ENCODE results near the gene ZBED4.
"Not testable (repeated sequence)": the region's sequence is repeated elsewhere in the genome, so short reads cannot be mapped to it uniquely, and the experiment has no call there.

Gene ZBED4

GRCh38 chr22:49847751-49848689 is 5.6 kb upstream of the ZBED4 start:
- H3K4me3 ChIP-seq (ENCODE audit: low read depth, low read length): no peak overlapping the region
- no peaks in the 10 kb centered on the region for H3K9me3 ChIP-seq
- H3K4me1 ChIP-seq: no peaks in the 10 kb centered on the region
- DNase-seq: no peak
- H3K27me3 ChIP-seq: peaks cover 59% of the 10 kb centered on the region
- no peak for TF ChIP-seq CTCF (IDR thresholded peaks at IDR 0.05; ENCODE audit: low read depth, low read length)
- H3K36me3 ChIP-seq: no peaks in the 10 kb centered on the region

GRCh38 chr22:49848690-49849160 is 4.9 kb upstream of the ZBED4 start:
- no peaks in the 10 kb centered on the region for H3K36me3 ChIP-seq
- peaks cover 59% of the 10 kb centered on the region for H3K27me3 ChIP-seq
- no peaks in the 10 kb centered on the region for H3K4me1 ChIP-seq
- H3K4me3 ChIP-seq (ENCODE audit: low read depth, low read length): no peak overlapping the region
- no peak for DNase-seq
- no peaks in the 10 kb centered on the region for H3K9me3 ChIP-seq
- no peak for TF ChIP-seq CTCF (IDR thresholded peaks at IDR 0.05; ENCODE audit: low read depth, low read length)

- H3K27me3 ChIP-seq: peaks cover 59% of the 10 kb centered on the region
- no peak for TF ChIP-seq CTCF (IDR thresholded peaks at IDR 0.05; ENCODE audit: low read depth, low read length)
Measured at GRCh38 chr22:49849161-49850020, 4.3 kb upstream of the ZBED4 start.

GRCh38 chr22:49850021-49850911 is 3.4 kb upstream of the ZBED4 start:
- H3K27me3 ChIP-seq: peaks cover 53% of the 10 kb centered on the region
- no peaks in the 10 kb centered on the region for H3K9me3 ChIP-seq
- H3K4me1 ChIP-seq: no peaks in the 10 kb centered on the region; the same call in 1 of the 2 replicates
- no peak overlapping the region for H3K4me3 ChIP-seq (ENCODE audit: low read depth, low read length)
- no peak for TF ChIP-seq CTCF (IDR thresholded peaks at IDR 0.05; ENCODE audit: low read depth, low read length)
- no peak for DNase-seq
- H3K36me3 ChIP-seq: no peaks in the 10 kb centered on the region; the same call in 1 of the 2 replicates

More at GRCh38 chr22:49849161-49850020, 4.3 kb upstream of the ZBED4 start:
- no peaks in the 10 kb centered on the region for H3K9me3 ChIP-seq
- H3K4me3 ChIP-seq (ENCODE audit: low read depth, low read length): no peak overlapping the region
- H3K36me3 ChIP-seq: no peaks in the 10 kb centered on the region
- H3K4me1 ChIP-seq: no peaks in the 10 kb centered on the region
- DNase-seq: no peak

- Histone ChIP-seq H3K9me3 (no peaks in the 10 kb centered on the region), H3K27me3 (peaks cover 43% of the 10 kb centered on the region), H3K4me3 (ENCODE audit: low read depth, low read length) (no peak overlapping the region), H3K4me1 (no peaks in the 10 kb centered on the region; the same call in 1 of the 2 replicates), H3K36me3 (no peaks in the 10 kb centered on the region; the same call in 1 of the 2 replicates)
- no peak for DNase-seq
- TF ChIP-seq CTCF (IDR thresholded peaks at IDR 0.05; ENCODE audit: low read depth, low read length): no peak
Measured at GRCh38 chr22:49850959-49851802, 2.5 kb upstream of the ZBED4 start.

- not testable (repeated sequence) for DNase-seq, H3K9me3 ChIP-seq, H3K4me1 ChIP-seq, H3K36me3 ChIP-seq
- Histone ChIP-seq H3K27me3 (peaks cover 32% of the 10 kb centered on the region), H3K4me3 (ENCODE audit: low read depth, low read length) (peak overlapping the region; percentile 76)
Measured at GRCh38 chr22:49852568-49852897, 1.1 kb upstream of the ZBED4 start.

Measured in BE2C (cell line).